H1 (cell line): ENCODE measurements around the gene COL11A1. TPM values are rescaled to one million over a fixed set of nuclear protein-coding genes. Genes with fewer than 3 reads are reported as not detected.

Source experiments
- CTCF ChIA-PET: fragments of 300-600 bp; sonication (Branson Sonifier 250); formaldehyde crosslinking; loops from one replicate; lab custom pipeline; 2021; ENCODE audit not compliant: partially characterized antibody; lab: Charles Lee
- POLR2A ChIA-PET: fragments of 300-600 bp; sonication (Branson Sonifier 250); formaldehyde crosslinking; loops from one replicate; lab custom pipeline; 2021; ENCODE audit warnings: inconsistent platforms; ENCODE audit not compliant: partially characterized antibody; lab: Charles Lee
- DNase-seq, 2 experiments: peaks; one replicate each; pipeline versions ENCODE4 v3.0.0 to v3.0.0-alpha.2; 2010 to 2022; ENCODE audit warnings: low spot score in 2 of 2, low read depth in 1 of 2, mixed read lengths in 1 of 2
- FAIRE-seq: peaks from 2 replicates; lab custom pipeline; 2011; peaks lifted over from hg19 to GRCh38; lab: Jason Lieb, UNC
- H2AFZ ChIP-seq: 2 replicates; pipeline ENCODE4 v1.8.1; 2012; ENCODE audit warnings: low read length, inconsistent platforms
- H2AK5ac ChIP-seq: 2 replicates; pipeline ENCODE4 v1.6.1; 2013; ENCODE audit warnings: low read depth, low read length
- H2BK120ac ChIP-seq: replicated peaks from 2 replicates; pipeline ENCODE3; 2013; ENCODE audit warnings: low read depth, low read length, inconsistent platforms
- H2BK12ac ChIP-seq: 2 replicates; pipeline ENCODE4 v1.6.1; 2013; ENCODE audit warnings: low read depth, low read length
- H2BK15ac ChIP-seq: 2 replicates; pipeline ENCODE4 v1.6.1; 2013; ENCODE audit warnings: low read length
- H2BK20ac ChIP-seq: 2 replicates; pipeline ENCODE4 v1.6.1; 2013; ENCODE audit warnings: low read length
- H2BK5ac ChIP-seq: 2 replicates; pipeline ENCODE4 v1.6.1; 2013; ENCODE audit warnings: low read depth, low read length
- H3K14ac ChIP-seq: 2 replicates; pipeline ENCODE4 v1.6.1; 2013; ENCODE audit warnings: inconsistent platforms; ENCODE audit not compliant: insufficient read length
- H3K18ac ChIP-seq: 2 replicates; pipeline ENCODE4 v1.6.1; 2013; ENCODE audit warnings: low read length; ENCODE audit errors: extremely low read depth
- H3K23ac ChIP-seq: 2 replicates; pipeline ENCODE4 v1.6.1; 2013; ENCODE audit warnings: inconsistent platforms; ENCODE audit not compliant: insufficient read length
- H3K23me2 ChIP-seq: 2 replicates; pipeline ENCODE4 v1.6.1; 2013; ENCODE audit warnings: low read depth, low read length
- H3K27ac ChIP-seq: 2 replicates; pipeline ENCODE4 v1.6.1; 2011; ENCODE audit warnings: low read depth, low read length, inconsistent platforms
- H3K27me3 ChIP-seq, 4 experiments: replicated peaks in 1 of 4; 1 replicate in 1 of 4; 2 replicates in 3 of 4; pipeline versions ENCODE4 v1.6.1 to v1.8.1; 2011 to 2013; ENCODE audit warnings: low read length in 3 of 4, mild to moderate bottlenecking in 3 of 4, inconsistent platforms in 2 of 4, mixed read lengths in 2 of 4, moderate library complexity in 1 of 4; ENCODE audit not compliant: control insufficient read depth in 3 of 4, insufficient read depth in 3 of 4; ENCODE audit errors: extremely low read depth in 1 of 4
- H3K36me3 ChIP-seq, 4 experiments: 2 replicates each; pipeline versions ENCODE4 v1.6.1 to v1.8.1; 2011 to 2013; ENCODE audit warnings: mild to moderate bottlenecking in 4 of 4, low read length in 3 of 4, moderate library complexity in 2 of 4, control low read depth in 1 of 4, inconsistent platforms in 1 of 4; ENCODE audit not compliant: insufficient read depth in 4 of 4, control insufficient read depth in 2 of 4
- H3K4ac ChIP-seq: replicated peaks from 2 replicates; pipeline ENCODE3; 2013; ENCODE audit warnings: low read length, low read depth, mixed read lengths, inconsistent platforms; ENCODE audit not compliant: insufficient read length
- H3K4me1 ChIP-seq, 4 experiments: replicated peaks in 1 of 4; 1 replicate in 1 of 4; 2 replicates in 3 of 4; pipeline versions ENCODE4 v1.6.1 to v1.8.1; 2011 to 2013; ENCODE audit warnings: low read length in 3 of 4, inconsistent platforms in 2 of 4, mixed read lengths in 1 of 4; ENCODE audit not compliant: insufficient read depth in 4 of 4, control insufficient read depth in 3 of 4
- H3K4me2 ChIP-seq, 2 experiments: 2 replicates each; pipeline versions ENCODE4 v1.6.1 to v1.8.1; 2011 to 2013; ENCODE audit warnings: low read depth in 2 of 2, low read length in 2 of 2, control low read depth in 1 of 2, inconsistent platforms in 1 of 2, mild to moderate bottlenecking in 1 of 2; ENCODE audit not compliant: insufficient read depth in 1 of 2
- H3K4me3 ChIP-seq, 4 experiments: fragments of 200-600, 300-600 bp in 1 of 4; sonication (generic), shearing (Covaris generic), sonication (Bioruptor Twin) in 1 of 4; 2 replicates each; pipeline versions ENCODE4 v1.5.1 to v1.8.1; 2011 to 2016; ENCODE audit warnings: low read length in 4 of 4, low read depth in 3 of 4, control low read depth in 2 of 4, inconsistent platforms in 2 of 4, mild to moderate bottlenecking in 2 of 4, mixed read lengths in 1 of 4, moderate library complexity in 1 of 4; ENCODE audit not compliant: insufficient read depth in 2 of 4; ENCODE audit errors: extremely low read depth in 1 of 4
- H3K56ac ChIP-seq: replicated peaks from 2 replicates; pipeline ENCODE3; 2013; ENCODE audit warnings: low read depth, mild to moderate bottlenecking, mixed read lengths, low read length, inconsistent platforms; ENCODE audit not compliant: insufficient read length
- H3K79me1 ChIP-seq: 2 replicates; pipeline ENCODE4 v1.6.1; 2013; ENCODE audit warnings: low read depth, low read length, control low read depth
- H3K79me2 ChIP-seq, 2 experiments: 2 replicates each; pipeline versions ENCODE4 v1.6.1 to v1.8.1; 2012 to 2013; ENCODE audit warnings: low read length in 2 of 2, mild to moderate bottlenecking in 2 of 2, inconsistent platforms in 1 of 2; ENCODE audit not compliant: insufficient read depth in 2 of 2, control insufficient read depth in 1 of 2
- H3K9ac ChIP-seq, 4 experiments: replicated peaks in 1 of 4; 1 replicate in 1 of 4; 2 replicates in 3 of 4; pipeline versions ENCODE4 v1.6.1 to v1.8.1; 2011 to 2013; ENCODE audit warnings: low read depth in 3 of 4, low read length in 3 of 4, control low read depth in 2 of 4, mild to moderate bottlenecking in 2 of 4, moderate library complexity in 2 of 4, inconsistent platforms in 1 of 4; ENCODE audit errors: extremely low read depth in 1 of 4
- H3K9me3 ChIP-seq, 2 experiments: 2 replicates each; pipeline versions ENCODE4 v1.6.1 to v1.8.1; 2012 to 2013; ENCODE audit warnings: mild to moderate bottlenecking in 2 of 2, moderate library complexity in 2 of 2, control low read depth in 1 of 2, inconsistent platforms in 1 of 2, low read depth in 1 of 2, low read length in 1 of 2, mixed read lengths in 1 of 2; ENCODE audit not compliant: insufficient read depth in 2 of 2
- H4K20me1 ChIP-seq, 2 experiments: replicated peaks in 1 of 2; 2 replicates each; pipeline versions ENCODE3 to v1.8.1; 2011 to 2013; ENCODE audit warnings: inconsistent platforms in 2 of 2, low read length in 2 of 2, mild to moderate bottlenecking in 1 of 2; ENCODE audit not compliant: insufficient read depth in 2 of 2, control insufficient read depth in 1 of 2
- H4K5ac ChIP-seq: 2 replicates; pipeline ENCODE4 v1.6.1; 2013; ENCODE audit warnings: low read length, low read depth, mixed read lengths, inconsistent platforms; ENCODE audit not compliant: insufficient read length
- H4K8ac ChIP-seq: 2 replicates; pipeline ENCODE4 v1.8.0; 2013; ENCODE audit warnings: mild to moderate bottlenecking, moderate library complexity, low read length, inconsistent platforms; ENCODE audit not compliant: insufficient read depth; ENCODE audit errors: extremely low read depth
- H4K91ac ChIP-seq: replicated peaks from 2 replicates; pipeline ENCODE3; 2013; ENCODE audit warnings: low read length, mixed read lengths, inconsistent platforms; ENCODE audit not compliant: insufficient read length
- EZH2 ChIP-seq: fragments of 200-600 bp; sonication (generic); IDR thresholded peaks from 2 replicates; pipeline ENCODE4 v1.7.1; 2012; ENCODE audit warnings: low read depth, mild to moderate bottlenecking, moderate library complexity, low read length, inconsistent platforms; ENCODE audit not compliant: severe bottlenecking
- MAX ChIP-seq: IDR thresholded peaks from 2 replicates; pipeline ENCODE4 v1.6.1; 2012; ENCODE audit warnings: inconsistent platforms
- POLR2AphosphoS5 ChIP-seq: IDR thresholded peaks from 2 replicates; pipeline ENCODE4 v1.6.1; 2011; ENCODE audit warnings: low read depth, low read length
- POU5F1 ChIP-seq: IDR thresholded peaks from 2 replicates; pipeline ENCODE4 v1.6.1; 2011; ENCODE audit warnings: low read depth, mild to moderate bottlenecking, low read length, moderate library complexity
- RXRA ChIP-seq: IDR thresholded peaks from 2 replicates; pipeline ENCODE4 v1.6.1; 2011; ENCODE audit warnings: low read depth, mild to moderate bottlenecking, low read length, moderate library complexity; ENCODE audit not compliant: insufficient read depth
- SIRT6 ChIP-seq: IDR thresholded peaks from one replicate; pipeline ENCODE4 v1.7.1; 2012; ENCODE audit warnings: low read length, inconsistent platforms
- SIX5 ChIP-seq: IDR thresholded peaks from 2 replicates; pipeline ENCODE4 v1.6.1; 2011; ENCODE audit warnings: mild to moderate bottlenecking, low read depth, low read length
- TCF12 ChIP-seq: IDR thresholded peaks from 2 replicates; pipeline ENCODE4 v1.6.1; 2011; ENCODE audit warnings: low read depth, mild to moderate bottlenecking, low read length
- USF2 ChIP-seq: IDR thresholded peaks from 2 replicates; pipeline ENCODE4 v1.6.1; 2011; ENCODE audit warnings: low read length, improper control_type of control experiment
- polyA plus RNA-seq, 7 experiments: library from polyadenylated mRNA; depleted of rRNA in 3 of 7; stranded (reverse) in 5 of 7; unstranded in 2 of 7; fragments of >200 nt in 5 of 7; fragments of 200-250 nt in 2 of 7; gene quantifications; 1 replicate in 5 of 7; 2 replicates in 1 of 7; 4 replicates in 1 of 7; pipeline versions ENCODE4 v1.2.1 to v1.2.3, GENCODE V29; 2011 to 2013; ENCODE audit warnings: missing spikeins in 2 of 7, mixed read lengths in 2 of 7
- total RNA-seq: library from RNA; stranded (reverse); fragmentation: NEBNext Ultra II Directional; extraction: Animal tissue kit (Norgen Biotek cat#: 25700); gene quantifications from 2 replicates; pipeline ENCODE4 v1.2.1, GENCODE V29; 2021

Gene COL11A1
- total and polyA plus RNA-seq, 2 of the 8 experiments (the other 6 are each of a cell fraction or from before 2014, with no cell fraction given), result 4.0 to 27.9 TPM

- H3K79me1 ChIP-seq, result no peaks in the 10 kb centered on the region
- H3K18ac ChIP-seq, result no peak overlapping the region
- no peak overlapping the region for H4K5ac ChIP-seq
- no peak overlapping the region for H3K27ac ChIP-seq
- H2BK20ac ChIP-seq, result no peak overlapping the region
- no peak overlapping the region for H3K14ac ChIP-seq
- H3K4ac ChIP-seq, result no peak overlapping the region
- no peak overlapping the region for H3K4me3 ChIP-seq
- DNase-seq, result no peak
- H4K20me1 ChIP-seq, result no peaks in the 10 kb centered on the region
- H3K27me3 ChIP-seq, result no peaks in the 10 kb centered on the region
- FAIRE-seq, result no peak
- no peak overlapping the region for H3K23ac ChIP-seq
- H2BK15ac ChIP-seq, result no peak overlapping the region
- no peaks in the 10 kb centered on the region for H3K79me2 ChIP-seq
- H2BK12ac ChIP-seq, result no peak overlapping the region
- no peak overlapping the region for H2BK120ac ChIP-seq
- ChIA-PET CTCF (no interaction called here), POLR2A (no interaction called here)
- no peaks in the 10 kb centered on the region for H3K36me3 ChIP-seq
- H3K4me1 ChIP-seq, result peaks cover 1 to 9% (median 6%) of the 10 kb centered on the region in 4 experiments
- no peaks in the 10 kb centered on the region for H3K9me3 ChIP-seq
- no peak for TF ChIP-seq MAX
- TF ChIP-seq POU5F1, result no peak
- no peak for TF ChIP-seq TCF12
- TF ChIP-seq POLR2AphosphoS5, result no peak
- TF ChIP-seq RXRA, result no peak
- no peak for TF ChIP-seq USF2
- no peak for TF ChIP-seq EZH2
- TF ChIP-seq SIRT6, result no peak
- TF ChIP-seq SIX5, result no peak
- H2AK5ac ChIP-seq, result no peak overlapping the region
- no peak overlapping the region for H2AFZ ChIP-seq
- H2BK5ac ChIP-seq, result no peak overlapping the region
- no peak overlapping the region for H4K91ac ChIP-seq
- H3K23me2 ChIP-seq, result peaks cover 7% of the 10 kb centered on the region; the same call in 1 of the 2 replicates
- H4K8ac ChIP-seq, result no peak overlapping the region
- no peak overlapping the region for H3K4me2 ChIP-seq
- no peak overlapping the region for H3K9ac ChIP-seq
- H3K56ac ChIP-seq, result no peak overlapping the region
Observed at GRCh38 chr1:103112546-103112945, 4.2 kb upstream of the COL11A1 start.
